HG02884 (cell line): ENCODE results near the gene SKAP1.

Source experiments
- ATAC-seq: cut with Tn5 transposase; IDR thresholded peaks from one replicate; pipeline ENCODE4 v1.9.1; 2021; ENCODE audit warnings: mild to moderate bottlenecking, moderate library complexity; ENCODE audit not compliant: unreplicated experiment

Gene SKAP1

DNA sequence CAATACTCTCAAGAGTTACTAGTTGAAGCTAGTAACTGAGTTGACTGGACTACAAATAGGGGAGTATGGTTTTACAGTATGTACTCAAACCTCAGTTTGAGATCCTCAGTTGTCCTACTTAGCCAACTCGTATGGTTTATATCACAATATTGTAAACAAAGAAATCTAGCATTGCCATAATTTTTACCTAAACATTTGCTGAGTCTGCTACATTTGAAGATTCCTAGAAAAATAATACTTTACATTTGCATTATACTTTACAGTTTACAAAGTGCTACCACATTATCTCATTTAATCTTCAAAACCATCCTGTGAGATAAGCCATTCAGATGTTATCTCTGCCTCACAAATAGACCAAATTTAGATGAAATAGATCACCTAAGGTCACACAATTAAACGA is 345.1 kb downstream of the SKAP1 start:
- ATAC-seq = no peak
